HCT116 (cell line): ENCODE results near the gene TMEM164.

Source experiments
- CEBPB ChIP-seq: IDR thresholded peaks from 2 replicates; pipeline ENCODE4 v1.6.1; 2012; ENCODE audit warnings: low read depth
- CTCF ChIP-seq, 3 experiments: fragments of 200-600 bp in 1 of 3; sonication (generic) in 1 of 3; IDR thresholded peaks in 2 of 3; conservative IDR thresholded peaks in 1 of 3; 2 replicates each; pipeline ENCODE4 v1.5.1; 2012 to 2017; ENCODE audit warnings: low read depth in 2 of 3, low read length in 2 of 3, antibody characterized with exemption in 1 of 3, borderline replicate concordance in 1 of 3, control low read depth in 1 of 3, mild to moderate bottlenecking in 1 of 3, mixed read lengths in 1 of 3, mixed run types in 1 of 3, moderate library complexity in 1 of 3; ENCODE audit not compliant: insufficient read depth in 1 of 3
- EZH2 ChIP-seq: fragments of 200-600 bp; sonication (generic); IDR thresholded peaks from 2 replicates; pipeline ENCODE4 v1.6.1; 2017; ENCODE audit warnings: antibody characterized with exemption, mixed run types
- EZH2phosphoT487 ChIP-seq: fragments of 200-600 bp; IDR thresholded peaks from 2 replicates; pipeline ENCODE4 v1.6.1; 2018; ENCODE audit warnings: antibody characterized with exemption, borderline replicate concordance
- JUND ChIP-seq: IDR thresholded peaks from 2 replicates; pipeline ENCODE4 v1.6.1; 2012
- POLR2A ChIP-seq: IDR thresholded peaks from 2 replicates; pipeline ENCODE4 v1.7.0; 2011; ENCODE audit warnings: borderline replicate concordance; ENCODE audit not compliant: insufficient read depth, insufficient read length; ENCODE audit errors: extremely low read depth
- POLR2AphosphoS5 ChIP-seq: IDR thresholded peaks from 2 replicates; pipeline ENCODE4 v1.6.1; 2011; ENCODE audit warnings: mild to moderate bottlenecking, low read depth, low read length, moderate library complexity
- RAD21 ChIP-seq: IDR thresholded peaks from 2 replicates; pipeline ENCODE4 v1.6.1; 2012; ENCODE audit warnings: low read depth, mild to moderate bottlenecking
- REST ChIP-seq: IDR thresholded peaks from 2 replicates; pipeline ENCODE4 v1.6.1; 2012; ENCODE audit warnings: low read depth
- SIN3A ChIP-seq: IDR thresholded peaks from 2 replicates; pipeline ENCODE4 v1.6.1; 2012; ENCODE audit warnings: low read depth
- SP1 ChIP-seq: IDR thresholded peaks from 2 replicates; pipeline ENCODE4 v1.6.1; 2012; ENCODE audit warnings: low read depth
- SRF ChIP-seq: IDR thresholded peaks from 2 replicates; pipeline ENCODE4 v1.6.1; 2012; ENCODE audit warnings: low read depth
- TCF7L2 ChIP-seq: IDR thresholded peaks from 2 replicates; pipeline ENCODE4 v1.7.0; 2011; ENCODE audit warnings: borderline replicate concordance, inconsistent platforms; ENCODE audit not compliant: insufficient read depth, insufficient read length; ENCODE audit errors: extremely low read depth
- ZNF274 ChIP-seq: fragments of 200-500 bp; sonication (Bioruptor generic); IDR thresholded peaks from 2 replicates; pipeline ENCODE4 v1.6.1; 2014; ENCODE audit warnings: mild to moderate bottlenecking, low read depth, low read length, inconsistent platforms

- TF ChIP-seq POLR2AphosphoS5 (no peak), RAD21 (no peak), CTCF (IDR thresholded peaks at IDR 0.05 in 2 of 3, conservative IDR thresholded peaks at IDR 0.05 in 1 of 3; ENCODE audit: borderline replicate concordance in 1 of 3, insufficient read depth in 1 of 3, low read depth in 2 of 3, low read length in 2 of 3) (no peak), EZH2 (no peak), SRF (no peak), ZNF274 (no peak), EZH2phosphoT487 (no peak), JUND (no peak), CEBPB (no peak), POLR2A (no peak), SP1 (no peak), TCF7L2 (no peak), REST (no peak), SIN3A (no peak)
Observed at GRCh38 chrX:110066488-110067225, 63.7 kb downstream of the TMEM164 start.
